Retinal pigment epithelial cell (primary cell): ENCODE results near the gene REXO4.
A peak's percentile ranks its signal among the peaks of the same experiment; 100 is the strongest.

Experiments used
- DNase-seq: peaks from one replicate; pipeline ENCODE4 v3.0.0-alpha.2; 2010; ENCODE audit warnings: low read depth
- H3K4me3 ChIP-seq: 2 replicates; pipeline ENCODE4 v1.5.1; 2011; ENCODE audit warnings: mild to moderate bottlenecking, low read length, control low read depth, moderate library complexity
- TF ChIP-seq, protein P1 (sequence below): conservative IDR thresholded peaks from 2 replicates; pipeline ENCODE4 v1.5.1; 2011; ENCODE audit warnings: low read depth, low read length, control low read depth, inconsistent platforms

The REXO4 gene

DNA sequence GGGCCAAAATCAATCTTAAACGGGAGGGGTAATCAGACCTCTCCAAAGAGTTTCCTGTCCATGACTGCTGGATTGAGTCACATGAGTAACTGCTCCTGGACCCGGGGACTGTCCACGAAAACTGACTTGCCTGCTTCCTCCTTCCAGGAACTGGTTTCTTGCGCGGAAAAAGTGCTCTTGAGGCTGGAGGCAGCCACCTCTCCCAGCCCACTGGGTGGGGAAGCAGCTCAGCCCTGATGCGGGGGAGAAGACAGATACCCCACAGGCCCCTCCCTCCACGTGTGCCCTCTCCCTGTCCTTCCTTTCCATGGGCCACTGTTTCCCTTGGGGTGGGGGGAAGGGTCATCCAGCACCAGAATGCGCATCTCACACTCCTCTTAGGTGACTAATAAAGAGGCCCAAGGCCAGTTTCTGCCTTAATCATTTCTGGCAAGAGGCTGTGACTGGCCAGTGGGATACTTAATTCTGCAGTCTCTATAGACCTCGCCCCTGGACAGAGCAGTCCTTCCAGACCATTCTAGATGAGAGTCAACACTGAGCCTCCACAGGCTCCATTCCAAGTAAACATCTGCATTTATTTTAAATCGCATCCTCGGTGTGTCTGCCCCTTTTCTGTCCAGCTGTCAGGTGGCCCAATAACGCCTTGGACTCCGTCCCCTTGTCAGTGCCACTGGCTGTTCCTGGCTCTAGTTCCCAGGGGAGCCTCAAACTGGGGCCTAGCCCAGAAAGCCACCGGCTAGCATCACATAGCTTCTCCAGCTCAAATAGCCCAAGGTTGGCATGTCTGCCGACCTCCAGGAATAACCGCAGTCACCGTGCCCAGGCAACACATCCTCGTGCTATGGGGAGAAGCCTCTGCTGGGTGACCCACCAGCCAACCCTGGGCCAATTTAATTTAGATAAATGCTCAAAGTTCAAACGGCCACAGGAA, 12.0 kb downstream of the REXO4 start:
- H3K4me3 ChIP-seq, result no peak overlapping the region
- no peak for DNase-seq
- TF ChIP-seq, protein P1, sequence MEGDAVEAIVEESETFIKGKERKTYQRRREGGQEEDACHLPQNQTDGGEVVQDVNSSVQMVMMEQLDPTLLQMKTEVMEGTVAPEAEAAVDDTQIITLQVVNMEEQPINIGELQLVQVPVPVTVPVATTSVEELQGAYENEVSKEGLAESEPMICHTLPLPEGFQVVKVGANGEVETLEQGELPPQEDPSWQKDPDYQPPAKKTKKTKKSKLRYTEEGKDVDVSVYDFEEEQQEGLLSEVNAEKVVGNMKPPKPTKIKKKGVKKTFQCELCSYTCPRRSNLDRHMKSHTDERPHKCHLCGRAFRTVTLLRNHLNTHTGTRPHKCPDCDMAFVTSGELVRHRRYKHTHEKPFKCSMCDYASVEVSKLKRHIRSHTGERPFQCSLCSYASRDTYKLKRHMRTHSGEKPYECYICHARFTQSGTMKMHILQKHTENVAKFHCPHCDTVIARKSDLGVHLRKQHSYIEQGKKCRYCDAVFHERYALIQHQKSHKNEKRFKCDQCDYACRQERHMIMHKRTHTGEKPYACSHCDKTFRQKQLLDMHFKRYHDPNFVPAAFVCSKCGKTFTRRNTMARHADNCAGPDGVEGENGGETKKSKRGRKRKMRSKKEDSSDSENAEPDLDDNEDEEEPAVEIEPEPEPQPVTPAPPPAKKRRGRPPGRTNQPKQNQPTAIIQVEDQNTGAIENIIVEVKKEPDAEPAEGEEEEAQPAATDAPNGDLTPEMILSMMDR, result no peak

DNA sequence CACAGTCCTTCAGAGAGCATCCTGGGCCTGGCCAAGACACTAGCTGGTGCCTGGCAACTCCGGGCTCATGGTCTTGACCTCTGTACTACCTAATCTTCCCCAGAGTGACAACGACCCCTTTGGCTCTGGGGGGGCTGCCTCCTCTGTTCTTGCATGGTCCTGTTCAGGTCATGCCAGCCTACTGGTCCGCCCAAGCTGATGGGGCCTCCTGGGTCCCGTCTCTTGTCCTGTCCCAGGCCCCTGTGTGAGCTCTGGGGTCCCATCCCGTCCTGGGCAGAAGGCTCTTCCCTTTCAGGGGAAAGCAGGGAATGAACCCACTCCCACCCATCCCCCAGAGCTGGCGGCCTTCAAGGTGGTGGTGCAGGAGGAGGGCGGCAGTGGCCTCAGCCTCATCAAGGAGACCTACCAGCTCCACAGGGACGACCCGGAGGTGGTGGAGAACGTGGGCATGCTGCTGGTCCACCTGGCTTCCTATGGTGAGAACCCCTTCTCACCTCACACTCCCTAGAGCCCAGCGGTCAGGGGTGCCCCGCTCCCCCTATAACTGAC, 13.3 kb downstream of the REXO4 start:
- TF ChIP-seq, protein P1, result no peak
- no peak overlapping the region for H3K4me3 ChIP-seq
- DNase-seq, result no peak

DNA sequence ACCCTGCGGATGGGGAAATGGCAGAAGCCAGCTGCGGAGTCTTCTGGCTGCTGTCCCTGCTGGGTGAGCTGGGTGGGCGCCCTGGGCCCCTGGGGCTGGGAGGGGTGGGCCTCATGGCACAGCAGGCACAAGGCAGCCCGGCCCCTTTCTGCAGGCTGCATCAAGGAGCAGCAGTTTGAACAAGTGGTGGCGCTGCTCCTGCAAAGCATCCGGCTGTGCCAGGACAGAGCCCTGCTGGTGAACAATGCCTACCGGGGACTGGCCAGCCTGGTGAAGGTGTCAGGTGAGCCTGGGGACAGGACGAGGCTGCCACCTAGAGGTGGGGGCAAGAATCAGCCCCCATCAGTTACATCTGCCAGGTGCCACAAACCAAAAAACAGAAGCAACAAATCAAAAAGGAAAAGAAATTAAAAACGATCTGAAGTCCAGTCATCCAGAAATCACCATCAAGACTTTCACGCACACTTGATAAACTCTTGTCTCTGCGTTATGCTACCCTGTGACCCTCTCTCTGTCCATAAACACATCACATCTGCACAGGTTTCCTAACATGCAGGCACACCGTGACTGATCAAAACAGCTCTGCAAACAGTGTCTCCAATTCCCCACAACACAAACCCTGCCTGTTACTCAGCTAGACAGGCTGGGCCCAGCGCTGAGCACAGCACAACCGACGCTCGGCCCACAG, 13.9 kb downstream of the REXO4 start:
- TF ChIP-seq, protein P1, result peak; percentile 67
- H3K4me3 ChIP-seq, result no peak overlapping the region
- no peak for DNase-seq

DNA sequence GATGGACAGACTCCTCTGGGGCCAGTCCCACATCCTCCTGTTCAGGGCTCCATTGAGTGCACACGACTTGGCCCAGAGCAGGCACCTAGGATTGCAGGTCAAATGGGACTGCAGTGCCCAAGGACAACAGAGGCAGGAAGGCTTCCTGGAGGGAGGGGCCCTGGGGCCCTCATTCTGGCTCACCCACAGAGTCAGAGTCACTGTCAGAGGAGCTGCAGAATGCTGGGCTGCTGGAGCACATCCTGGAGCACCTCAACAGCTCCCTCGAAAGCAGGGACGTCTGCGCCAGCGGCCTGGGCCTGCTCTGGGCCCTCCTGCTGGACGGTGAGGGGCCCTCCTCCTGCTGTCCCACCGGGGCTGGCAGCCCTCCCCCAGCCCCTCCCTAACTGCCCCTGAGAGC, 15.1 kb downstream of the REXO4 start:
- TF ChIP-seq, protein P1, result no peak
- H3K4me3 ChIP-seq, result no peak overlapping the region
- no peak for DNase-seq

DNA sequence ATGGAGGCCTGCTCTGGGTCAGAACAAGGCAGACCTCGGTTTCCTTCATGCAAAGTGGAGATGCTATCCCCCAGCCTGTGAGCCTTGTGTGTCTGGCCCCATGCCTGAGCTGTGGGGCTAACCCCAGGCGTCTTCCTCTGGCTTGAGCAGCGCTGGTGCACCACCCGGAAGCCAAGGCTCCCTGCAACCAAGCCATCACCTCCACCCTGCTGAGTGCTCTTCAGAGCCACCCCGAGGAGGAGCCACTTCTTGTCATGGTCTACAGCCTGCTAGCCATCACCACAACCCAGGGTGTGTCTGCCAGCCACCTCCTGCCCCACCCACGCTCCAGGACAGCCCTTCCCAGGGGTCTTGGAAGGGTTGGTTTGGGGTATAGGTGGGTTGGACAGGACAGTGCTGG, 16.2 kb downstream of the REXO4 start:
- H3K4me3 ChIP-seq, result no peak overlapping the region
- no peak for DNase-seq
- TF ChIP-seq, protein P1, result no peak

DNA sequence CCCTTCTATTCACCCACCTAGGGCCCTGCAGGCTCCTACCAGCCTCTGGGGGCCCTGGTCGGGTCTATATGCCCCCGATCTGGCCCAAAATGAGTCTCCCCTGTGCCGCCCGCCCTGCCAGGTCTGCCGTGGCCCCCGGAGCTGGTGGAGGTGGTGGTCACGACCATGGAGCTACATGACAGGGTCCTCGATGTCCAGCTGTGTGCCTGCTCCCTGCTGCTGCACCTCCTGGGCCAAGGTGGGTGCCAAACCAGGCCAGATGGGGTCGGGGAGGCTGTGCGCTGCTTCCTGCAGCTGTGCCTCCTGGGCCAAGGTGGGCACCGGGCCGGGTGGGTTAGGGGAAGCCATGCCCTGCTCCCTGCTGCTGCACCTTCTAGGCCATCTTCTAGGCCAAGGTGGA, 17.5 kb downstream of the REXO4 start:
- TF ChIP-seq, protein P1, result no peak
- H3K4me3 ChIP-seq, result no peak overlapping the region
- no peak for DNase-seq
